ENCODE data around the gene PDRG1. TPM values are rescaled to one million over a fixed set of nuclear protein-coding genes. Genes with fewer than 3 reads are reported as not detected.

PDRG1 gene
- total RNA-seq, 1 donor from 2014 or later, result 20.6 TPM

DNA sequence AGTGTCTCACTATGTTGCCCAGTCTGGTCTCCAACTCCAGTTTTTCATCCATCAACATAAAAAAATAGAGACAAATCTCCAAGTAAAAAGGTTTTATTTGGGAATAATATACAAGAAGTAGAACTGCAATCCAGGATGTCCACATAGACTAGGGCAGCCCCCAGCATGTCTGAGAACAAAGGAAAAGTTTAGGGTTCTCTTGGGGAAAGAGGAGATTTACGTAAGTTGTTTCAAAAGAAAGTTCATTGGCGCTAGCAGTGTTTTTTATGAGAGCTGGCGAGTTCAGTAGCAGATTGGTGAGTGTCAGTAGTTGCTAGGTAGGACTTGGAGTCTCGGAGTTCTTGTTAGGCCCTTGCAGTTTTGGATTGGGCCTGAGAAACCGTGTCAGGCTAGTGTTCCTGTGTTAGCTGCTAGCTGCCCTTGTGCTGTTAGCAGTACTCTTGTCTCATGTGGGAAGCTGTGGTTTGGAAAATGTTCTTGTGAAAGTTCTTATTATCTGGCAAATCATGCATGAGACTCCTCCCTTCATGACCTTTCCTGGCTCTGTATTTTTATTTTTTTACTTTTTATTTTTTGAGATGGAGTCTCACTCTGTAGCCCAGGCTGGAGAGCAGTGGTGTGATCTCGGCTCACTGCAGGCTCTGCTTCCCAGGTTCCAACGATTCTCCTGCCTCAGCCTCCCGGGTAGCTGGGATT, 56.7 kb downstream of the PDRG1 start:
- peaks cover 11% of the 10 kb centered on the region for H3K27me3 ChIP-seq (ENCODE audit: insufficient read depth, low read length)
- Mint-ChIP-seq H3K27ac (ENCODE audit: unreplicated experiment) (no peak overlapping the region), H3K4me3 (ENCODE audit: unreplicated experiment) (no peak overlapping the region), H3K36me3 (ENCODE audit: low read depth, unreplicated experiment) (no peaks in the 10 kb centered on the region), H3K9me3 (ENCODE audit: unreplicated experiment) (peaks cover 4% of the 10 kb centered on the region), H3K4me1 (ENCODE audit: low read depth, unreplicated experiment) (no peaks in the 10 kb centered on the region), H3K27me3 (ENCODE audit: low read depth, unreplicated experiment) (peaks cover 2% of the 10 kb centered on the region)
- DNase-seq (ENCODE audit: low read depth) (peak; percentile 11), FAIRE-seq (no peak)
- no peaks in the 10 kb centered on the region for H3K79me2 ChIP-seq (ENCODE audit: insufficient read depth, low read length)
- H3K4me3 ChIP-seq (ENCODE audit: insufficient read depth, low read depth, low read length), result no peak overlapping the region
- no peak overlapping the region for H3K4me2 ChIP-seq (ENCODE audit: low read length)
- no peak overlapping the region for H2AFZ ChIP-seq (ENCODE audit: low read depth, low read length)
- H3K36me3 ChIP-seq (ENCODE audit: insufficient read depth, low read length), result no peaks in the 10 kb centered on the region
- TF ChIP-seq EZH2 (IDR thresholded peaks at IDR 0.05; ENCODE audit: insufficient read depth, low read length), result no peak
- TF ChIP-seq, protein P1, sequence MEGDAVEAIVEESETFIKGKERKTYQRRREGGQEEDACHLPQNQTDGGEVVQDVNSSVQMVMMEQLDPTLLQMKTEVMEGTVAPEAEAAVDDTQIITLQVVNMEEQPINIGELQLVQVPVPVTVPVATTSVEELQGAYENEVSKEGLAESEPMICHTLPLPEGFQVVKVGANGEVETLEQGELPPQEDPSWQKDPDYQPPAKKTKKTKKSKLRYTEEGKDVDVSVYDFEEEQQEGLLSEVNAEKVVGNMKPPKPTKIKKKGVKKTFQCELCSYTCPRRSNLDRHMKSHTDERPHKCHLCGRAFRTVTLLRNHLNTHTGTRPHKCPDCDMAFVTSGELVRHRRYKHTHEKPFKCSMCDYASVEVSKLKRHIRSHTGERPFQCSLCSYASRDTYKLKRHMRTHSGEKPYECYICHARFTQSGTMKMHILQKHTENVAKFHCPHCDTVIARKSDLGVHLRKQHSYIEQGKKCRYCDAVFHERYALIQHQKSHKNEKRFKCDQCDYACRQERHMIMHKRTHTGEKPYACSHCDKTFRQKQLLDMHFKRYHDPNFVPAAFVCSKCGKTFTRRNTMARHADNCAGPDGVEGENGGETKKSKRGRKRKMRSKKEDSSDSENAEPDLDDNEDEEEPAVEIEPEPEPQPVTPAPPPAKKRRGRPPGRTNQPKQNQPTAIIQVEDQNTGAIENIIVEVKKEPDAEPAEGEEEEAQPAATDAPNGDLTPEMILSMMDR (IDR thresholded peaks at IDR 0.05; ENCODE audit: insufficient read depth, low read depth, low read length), result no peak
- no peaks in the 10 kb centered on the region for H3K4me1 ChIP-seq (ENCODE audit: insufficient read depth, low read length)
- no peaks in the 10 kb centered on the region for H3K9me3 ChIP-seq (ENCODE audit: insufficient read depth, low read depth, low read length)
- H4K20me1 ChIP-seq (ENCODE audit: insufficient read depth, low read length), result no peaks in the 10 kb centered on the region
- H3K9ac ChIP-seq (ENCODE audit: low read length), result no peak overlapping the region
- no peak overlapping the region for H3K27ac ChIP-seq (ENCODE audit: low read depth, low read length)

Other genes with a start within 250 kb of the PDRG1 start
- gene BCL2L1, start 229.2 kb downstream of the PDRG1 start, total RNA-seq, result 103 and 149 TPM in 2 replicates
- gene TPX2, start 212.8 kb downstream of the PDRG1 start, total RNA-seq, result 31.7 and 41.6 TPM in 2 replicates
- gene MYLK2, start 132.7 kb downstream of the PDRG1 start, total RNA-seq, result 2.1 and 3.1 TPM in 2 replicates
- 26.0 and 37.1 TPM in 2 replicates for gene FOXS1, start 106.4 kb downstream of the PDRG1 start, total RNA-seq
- gene DUSP15, start 81.5 kb downstream of the PDRG1 start, total RNA-seq, result 1.2 and 3.1 TPM in 2 replicates
- gene TTLL9, start 81.4 kb downstream of the PDRG1 start, total RNA-seq, result 0.34 and 0.41 TPM in 2 replicates
- 0.36 and 0.48 TPM in 2 replicates for gene XKR7, start 16.1 kb upstream of the PDRG1 start, total RNA-seq
- 0.11 TPM in 1 of 2 replicates, not detected in the other for gene CCM2L, start 58.4 kb upstream of the PDRG1 start, total RNA-seq
- 0.34 and 0.53 TPM in 2 replicates for gene HCK, start 100.2 kb upstream of the PDRG1 start, total RNA-seq
- gene TM9SF4, start 157.7 kb upstream of the PDRG1 start, total RNA-seq, result 64.0 and 71.8 TPM in 2 replicates

All from astrocyte (in vitro differentiated cells and primary cell).